CMK (cell line): ENCODE measurements around the gene CLDN22.

ENCODE experiments used
- DNase-seq: peaks from one replicate; pipeline ENCODE4 v3.0.0-alpha.2; 2010; ENCODE audit warnings: low read depth

The CLDN22 gene

GRCh38 chr4:183276106-183276505 is 44.0 kb downstream of the CLDN22 start:
- DNase-seq, result no peak

- DNase-seq, result no peak
Measured at GRCh38 chr4:183272384-183272783, 47.7 kb downstream of the CLDN22 start.

GRCh38 chr4:183268556-183268955 is 51.5 kb downstream of the CLDN22 start:
- DNase-seq, result no peak
